ENCODE data around the gene EPHX1.

DNA sequence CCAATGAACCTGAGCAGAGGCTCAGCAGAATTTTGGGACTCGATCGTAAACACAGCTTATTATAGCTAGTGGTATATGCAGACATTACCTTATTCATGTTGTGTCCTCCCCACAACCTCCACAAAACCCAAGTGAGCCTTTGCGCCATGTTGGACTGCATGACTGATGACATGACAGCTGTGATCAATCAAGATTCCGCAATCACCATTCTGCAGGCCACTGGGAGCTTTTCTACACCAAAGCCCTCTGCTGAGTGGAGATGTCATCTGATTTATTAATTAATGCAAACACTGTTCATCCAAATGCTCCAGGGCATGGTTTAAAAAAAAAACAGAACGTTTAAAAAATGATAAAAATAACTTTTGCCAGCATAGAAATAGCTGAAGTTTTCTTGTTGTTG is 40.2 kb upstream of the EPHX1 start:
- TF ChIP-seq NR2F1 (conservative IDR thresholded peaks at IDR 0.05) (no peak), MYC (IDR thresholded peaks at IDR 0.05; ENCODE audit: insufficient read depth, insufficient read length, insufficient replicate concordance, low read length, severe bottlenecking) (no peak), KDM1A (IDR thresholded peaks at IDR 0.05; ENCODE audit: borderline replicate concordance) (no peak), JUNB (IDR thresholded peaks at IDR 0.05) (no peak)
- TF ChIP-seq, protein P1, sequence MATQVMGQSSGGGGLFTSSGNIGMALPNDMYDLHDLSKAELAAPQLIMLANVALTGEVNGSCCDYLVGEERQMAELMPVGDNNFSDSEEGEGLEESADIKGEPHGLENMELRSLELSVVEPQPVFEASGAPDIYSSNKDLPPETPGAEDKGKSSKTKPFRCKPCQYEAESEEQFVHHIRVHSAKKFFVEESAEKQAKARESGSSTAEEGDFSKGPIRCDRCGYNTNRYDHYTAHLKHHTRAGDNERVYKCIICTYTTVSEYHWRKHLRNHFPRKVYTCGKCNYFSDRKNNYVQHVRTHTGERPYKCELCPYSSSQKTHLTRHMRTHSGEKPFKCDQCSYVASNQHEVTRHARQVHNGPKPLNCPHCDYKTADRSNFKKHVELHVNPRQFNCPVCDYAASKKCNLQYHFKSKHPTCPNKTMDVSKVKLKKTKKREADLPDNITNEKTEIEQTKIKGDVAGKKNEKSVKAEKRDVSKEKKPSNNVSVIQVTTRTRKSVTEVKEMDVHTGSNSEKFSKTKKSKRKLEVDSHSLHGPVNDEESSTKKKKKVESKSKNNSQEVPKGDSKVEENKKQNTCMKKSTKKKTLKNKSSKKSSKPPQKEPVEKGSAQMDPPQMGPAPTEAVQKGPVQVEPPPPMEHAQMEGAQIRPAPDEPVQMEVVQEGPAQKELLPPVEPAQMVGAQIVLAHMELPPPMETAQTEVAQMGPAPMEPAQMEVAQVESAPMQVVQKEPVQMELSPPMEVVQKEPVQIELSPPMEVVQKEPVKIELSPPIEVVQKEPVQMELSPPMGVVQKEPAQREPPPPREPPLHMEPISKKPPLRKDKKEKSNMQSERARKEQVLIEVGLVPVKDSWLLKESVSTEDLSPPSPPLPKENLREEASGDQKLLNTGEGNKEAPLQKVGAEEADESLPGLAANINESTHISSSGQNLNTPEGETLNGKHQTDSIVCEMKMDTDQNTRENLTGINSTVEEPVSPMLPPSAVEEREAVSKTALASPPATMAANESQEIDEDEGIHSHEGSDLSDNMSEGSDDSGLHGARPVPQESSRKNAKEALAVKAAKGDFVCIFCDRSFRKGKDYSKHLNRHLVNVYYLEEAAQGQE (IDR thresholded peaks at IDR 0.05; ENCODE audit: low read depth, low read length): no peak
- TF ChIP-seq, protein P2, sequence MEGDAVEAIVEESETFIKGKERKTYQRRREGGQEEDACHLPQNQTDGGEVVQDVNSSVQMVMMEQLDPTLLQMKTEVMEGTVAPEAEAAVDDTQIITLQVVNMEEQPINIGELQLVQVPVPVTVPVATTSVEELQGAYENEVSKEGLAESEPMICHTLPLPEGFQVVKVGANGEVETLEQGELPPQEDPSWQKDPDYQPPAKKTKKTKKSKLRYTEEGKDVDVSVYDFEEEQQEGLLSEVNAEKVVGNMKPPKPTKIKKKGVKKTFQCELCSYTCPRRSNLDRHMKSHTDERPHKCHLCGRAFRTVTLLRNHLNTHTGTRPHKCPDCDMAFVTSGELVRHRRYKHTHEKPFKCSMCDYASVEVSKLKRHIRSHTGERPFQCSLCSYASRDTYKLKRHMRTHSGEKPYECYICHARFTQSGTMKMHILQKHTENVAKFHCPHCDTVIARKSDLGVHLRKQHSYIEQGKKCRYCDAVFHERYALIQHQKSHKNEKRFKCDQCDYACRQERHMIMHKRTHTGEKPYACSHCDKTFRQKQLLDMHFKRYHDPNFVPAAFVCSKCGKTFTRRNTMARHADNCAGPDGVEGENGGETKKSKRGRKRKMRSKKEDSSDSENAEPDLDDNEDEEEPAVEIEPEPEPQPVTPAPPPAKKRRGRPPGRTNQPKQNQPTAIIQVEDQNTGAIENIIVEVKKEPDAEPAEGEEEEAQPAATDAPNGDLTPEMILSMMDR (IDR thresholded peaks at IDR 0.05 in 2 of 3, conservative IDR thresholded peaks at IDR 0.05 in 1 of 3; ENCODE audit: control insufficient read depth in 2 of 3, extremely low read depth in 1 of 3, insufficient read depth in 1 of 3, low read depth in 3 of 3, low read length in 3 of 3): no peak
